CD4-positive, alpha-beta memory T cell (primary cell): ENCODE data around the gene DGUOK. TPM values are rescaled to one million over a fixed set of nuclear protein-coding genes. Genes with fewer than 3 reads are reported as not detected.
A peak's percentile ranks its signal among the peaks of the same experiment; 100 is the strongest.
"Not testable (repeated sequence)": the region's sequence is repeated elsewhere in the genome, so short reads cannot be mapped to it uniquely, and the experiment has no call there.

Experiments used
- CTCF ChIA-PET: fragments of 350-600 bp; sonication (Branson Sonifier 250); formaldehyde crosslinking; loops from one replicate; lab custom pipeline; 2021; ENCODE audit warnings: inconsistent platforms; ENCODE audit not compliant: partially characterized antibody; lab: Charles Lee
- POLR2A ChIA-PET: fragments of 350-600 bp; sonication (Branson Sonifier 250); formaldehyde crosslinking; loops from one replicate; lab custom pipeline; 2021; ENCODE audit not compliant: partially characterized antibody; lab: Charles Lee
- DNase-seq, 5 donors: peaks; one replicate each; pipeline versions ENCODE4 v3.0.0 to v3.0.0-alpha.2; 2020 to 2022; ENCODE audit warnings: mixed read lengths in 1 of 5
- H3K27ac ChIP-seq: one replicate; pipeline ENCODE4 v1.7.0; 2013; ENCODE audit warnings: low read depth, low read length
- H3K27me3 ChIP-seq: 2 replicates; pipeline ENCODE4 v1.7.0; 2013; ENCODE audit warnings: mild to moderate bottlenecking, low read length, moderate library complexity; ENCODE audit not compliant: insufficient read depth
- H3K36me3 ChIP-seq: 2 replicates; pipeline ENCODE4 v1.7.0; 2013; ENCODE audit warnings: mild to moderate bottlenecking, low read length, moderate library complexity; ENCODE audit not compliant: insufficient read depth
- H3K4me1 ChIP-seq: 2 replicates; pipeline ENCODE4 v1.7.0; 2013; ENCODE audit warnings: mild to moderate bottlenecking, low read length, moderate library complexity; ENCODE audit not compliant: insufficient read depth
- H3K4me3 ChIP-seq, 2 donors: one replicate each; pipeline ENCODE4 v1.7.0; 2013; ENCODE audit warnings: low read length in 2 of 2, mild to moderate bottlenecking in 1 of 2
- H3K9me3 ChIP-seq, 2 donors: one replicate each; pipeline ENCODE4 v1.7.0; 2013; ENCODE audit warnings: low read length in 2 of 2, control low read depth in 1 of 2; ENCODE audit not compliant: control insufficient read depth in 1 of 2
- H3K27ac Mint-ChIP-seq, 7 donors: one replicate each; pipeline ENCODE4 v1.8.0; 2020 to 2021; ENCODE audit warnings: mixed read lengths in 7 of 7, mild to moderate bottlenecking in 6 of 7, inconsistent platforms in 3 of 7, moderate library complexity in 3 of 7
- H3K27me3 Mint-ChIP-seq, 2 donors: one replicate each; pipeline ENCODE4 v1.8.0; 2020 to 2021; ENCODE audit warnings: mixed read lengths in 2 of 2
- H3K36me3 Mint-ChIP-seq, 2 donors: one replicate each; pipeline ENCODE4 v1.8.0; 2020 to 2021; ENCODE audit warnings: mixed read lengths in 2 of 2, inconsistent platforms in 1 of 2, mild to moderate bottlenecking in 1 of 2
- H3K4me1 Mint-ChIP-seq, 4 donors: one replicate each; pipeline ENCODE4 v1.8.0; 2020 to 2021; ENCODE audit warnings: mixed read lengths in 4 of 4, mild to moderate bottlenecking in 1 of 4
- H3K4me3 Mint-ChIP-seq, 8 donors: one replicate each; pipeline ENCODE4 v1.8.0; 2020 to 2021; ENCODE audit warnings: mixed read lengths in 8 of 8, mild to moderate bottlenecking in 7 of 8, moderate library complexity in 6 of 8, inconsistent platforms in 3 of 8
- H3K9me3 Mint-ChIP-seq, 8 donors: one replicate each; pipeline ENCODE4 v1.8.0; 2020 to 2021; ENCODE audit warnings: mixed read lengths in 8 of 8, mild to moderate bottlenecking in 5 of 8, inconsistent platforms in 3 of 8, moderate library complexity in 1 of 8
- intact Hi-C: fragments of 100-400 bp; cut with micrococcal nuclease; formaldehyde crosslinking; loops from one replicate; pipeline ENCODE4 v1.15.1; 2023
- polyA plus RNA-seq, 2 donors: library from polyadenylated mRNA; unstranded; fragments of 300-500 nt; fragmentation: Illumina TruSeq; gene quantifications; one replicate each; pipeline ENCODE4 v1.2.3, GENCODE V29; 2021
- total RNA-seq, 2 experiments: library from RNA; stranded (reverse); gene quantifications; one replicate each; pipeline ENCODE4 v1.2.3, GENCODE V29; 2021

The DGUOK gene
- 10 to 100 TPM; 52.2 to 55.5 TPM for total RNA-seq
- 100 to 1,000 TPM; 185 to 199 TPM for polyA plus RNA-seq

- H3K4me3 ChIP-seq, result peak within 1 kb of the TSS; percentile 66 to 72
- DNase-seq, result peak; percentile 96 to 99 (median 98)
- H3K36me3 ChIP-seq, result no peaks in the 10 kb centered on the region
- Mint-ChIP-seq H3K4me1 (peaks cover 38 to 55% (median 45%) of the 10 kb centered on the region in 4 donors), H3K36me3 (peaks cover 3 to 19% of the 10 kb centered on the region in 2 donors), H3K27me3 (no peaks in the 10 kb centered on the region), H3K9me3 (peaks cover 0 to 1% (median 0%) of the 10 kb centered on the region in 8 donors), H3K4me3 (peak within 1 kb of the TSS; percentile 77 to 95 (median 92)), H3K27ac (peak within 1 kb of the TSS; percentile 98 to 99 (median 99))
- peaks cover 49% of the 10 kb centered on the region for H3K4me1 ChIP-seq
- POLR2A ChIA-PET, result interaction anchor here (0.6 to 1.4 kb wide), 20 partner anchors 9 to 495 kb away, joined by 3 to 27 read pairs (median 4); partner anchors contain the start of genes BOLA3, MOB1A, MTHFD2 and STAMBP
- H3K9me3 ChIP-seq, result no peaks in the 10 kb centered on the region
- intact Hi-C loops, result loop anchor here (1.0 to 10.0 kb wide), 10 partner anchors 45 to 603 kb away; partner anchors contain the start of genes AUP1, C2orf81, HTRA2 and INO80B
- no peaks in the 10 kb centered on the region for H3K27me3 ChIP-seq
- CTCF ChIA-PET, result interaction anchor here (1.2 to 1.7 kb wide), 2 partner anchors 19 to 194 kb away, joined by 4 to 6 read pairs; no protein-coding TSS in a partner anchor
- H3K27ac ChIP-seq, result peak within 1 kb of the TSS; percentile 97
These were observed at the start of gene DGUOK for GRCh38 chr2:73926493-73927327. Gene DGUOK (plus strand): TSS chr2:73926880. CDS start chr2:73926911, 31 bp downstream.

- peaks cover 0 to 2% of the 10 kb centered on the region in 2 donors for H3K27me3 Mint-ChIP-seq
- Histone ChIP-seq H3K4me3 (no peak overlapping the region), H3K4me1 (no peaks in the 10 kb centered on the region), H3K9me3 (no peaks in the 10 kb centered on the region), H3K27ac (no peak overlapping the region), H3K27me3 (no peaks in the 10 kb centered on the region), H3K36me3 (no peaks in the 10 kb centered on the region)
- no peak overlapping the region for H3K27ac Mint-ChIP-seq
- POLR2A ChIA-PET, result no interaction called here
- no peaks in the 10 kb centered on the region for H3K4me1 Mint-ChIP-seq
- DNase-seq, result no peak
- H3K4me3 Mint-ChIP-seq, result no peak overlapping the region
- H3K36me3 Mint-ChIP-seq, result peaks cover 0 to 2% of the 10 kb centered on the region in 2 donors
- CTCF ChIA-PET, result no interaction called here
- intact Hi-C loops, result no loop called here
- peaks cover 0 to 3% (median 0%) of the 10 kb centered on the region in 8 donors for H3K9me3 Mint-ChIP-seq
These were observed 49.4 kb upstream of the DGUOK start for GRCh38 chr2:73877071-73877802.

GRCh38 chr2:73877984-73878383, 48.7 kb upstream of the DGUOK start:
- POLR2A ChIA-PET, H3K4me3 Mint-ChIP-seq, H3K27ac ChIP-seq, H3K36me3 ChIP-seq, H3K4me1 ChIP-seq, DNase-seq, H3K36me3 Mint-ChIP-seq, H3K27me3 Mint-ChIP-seq, H3K27me3 ChIP-seq, H3K9me3 Mint-ChIP-seq, CTCF ChIA-PET, H3K4me3 ChIP-seq, H3K27ac Mint-ChIP-seq, H3K4me1 Mint-ChIP-seq, H3K9me3 ChIP-seq, intact Hi-C loops: not testable (repeated sequence)

- H3K27ac ChIP-seq, result no peak overlapping the region
- no peaks in the 10 kb centered on the region for H3K9me3 ChIP-seq
- Mint-ChIP-seq H3K4me1 (peaks cover 0 to 4% (median 2%) of the 10 kb centered on the region in 4 donors), H3K27ac (no peak overlapping the region), H3K9me3 (peaks cover 0 to 2% (median 0%) of the 10 kb centered on the region in 8 donors), H3K4me3 (no peak overlapping the region), H3K27me3 (peaks cover 0 to 11% of the 10 kb centered on the region in 2 donors), H3K36me3 (no peaks in the 10 kb centered on the region)
- H3K36me3 ChIP-seq, result no peaks in the 10 kb centered on the region
- ChIA-PET POLR2A (no interaction called here), CTCF (no interaction called here)
- H3K4me3 ChIP-seq, result no peak overlapping the region
- no peak for DNase-seq
- no peaks in the 10 kb centered on the region for H3K4me1 ChIP-seq
- intact Hi-C loops, result no loop called here
- no peaks in the 10 kb centered on the region for H3K27me3 ChIP-seq
These were observed 41.3 kb upstream of the DGUOK start for GRCh38 chr2:73885406-73885805.

GRCh38 chr2:73886357-73886756, 40.3 kb upstream of the DGUOK start:
- peaks cover 0 to 2% (median 0%) of the 10 kb centered on the region in 8 donors for H3K9me3 Mint-ChIP-seq
- POLR2A ChIA-PET, result no interaction called here

GRCh38 chr2:73887596-73888353, 38.9 kb upstream of the DGUOK start:
- H3K4me3 ChIP-seq, DNase-seq, H3K27me3 ChIP-seq, H3K36me3 ChIP-seq, H3K4me3 Mint-ChIP-seq, H3K9me3 ChIP-seq, H3K27ac Mint-ChIP-seq, H3K27ac ChIP-seq, CTCF ChIA-PET, H3K4me1 ChIP-seq, H3K9me3 Mint-ChIP-seq, POLR2A ChIA-PET, H3K36me3 Mint-ChIP-seq, intact Hi-C loops, H3K27me3 Mint-ChIP-seq, H3K4me1 Mint-ChIP-seq: not testable (repeated sequence)

More at GRCh38 chr2:73886357-73886756, 40.3 kb upstream of the DGUOK start:
- CTCF ChIA-PET, result no interaction called here
- H3K9me3 ChIP-seq, result no peaks in the 10 kb centered on the region
- no peaks in the 10 kb centered on the region for H3K27me3 ChIP-seq
- H3K27ac ChIP-seq, result no peak overlapping the region
- intact Hi-C loops, result no loop called here
- H3K4me1 ChIP-seq, result no peaks in the 10 kb centered on the region
- H3K36me3 ChIP-seq, result no peaks in the 10 kb centered on the region
- H3K4me1 Mint-ChIP-seq, result peaks cover 0 to 4% (median 2%) of the 10 kb centered on the region in 4 donors
- peaks cover 0 to 9% of the 10 kb centered on the region in 2 donors for H3K27me3 Mint-ChIP-seq
- no peak overlapping the region for H3K4me3 ChIP-seq
- no peaks in the 10 kb centered on the region for H3K36me3 Mint-ChIP-seq
- no peak for DNase-seq
- H3K4me3 Mint-ChIP-seq, result no peak overlapping the region
- no peak overlapping the region for H3K27ac Mint-ChIP-seq
